Cardiac muscle cell (in vitro differentiated cells and primary cell): ENCODE measurements around the gene MAP1LC3B2. TPM values are rescaled to one million over a fixed set of nuclear protein-coding genes. Genes with fewer than 3 reads are reported as not detected.

Source experiments
- DNase-seq, 2 donors: peaks; one replicate each; pipeline versions ENCODE4 v3.0.0 to v3.0.0-alpha.2; 2010 to 2017; ENCODE audit warnings: low read depth in 1 of 2, low spot score in 1 of 2
- H3K27ac ChIP-seq: fragments of 200-600 bp; sonication (generic); 2 replicates; pipeline ENCODE4 v1.5.1; 2016
- H3K27me3 ChIP-seq: fragments of 200-600 bp; sonication (generic); 2 replicates; pipeline ENCODE4 v1.6.0; 2016; ENCODE audit warnings: control low read depth
- H3K36me3 ChIP-seq: fragments of 200-600 bp; sonication (generic); 2 replicates; pipeline ENCODE4 v1.5.1; 2016; ENCODE audit warnings: control low read depth
- H3K4me1 ChIP-seq: fragments of 200-600 bp; sonication (generic); 2 replicates; pipeline ENCODE4 v1.8.1; 2017; ENCODE audit warnings: low read depth, mild to moderate bottlenecking, mixed run types
- H3K4me3 ChIP-seq: fragments of 200-600 bp; sonication (generic); 2 replicates; pipeline ENCODE4 v1.5.1; 2016; ENCODE audit warnings: mild to moderate bottlenecking
- H3K9me3 ChIP-seq: fragments of 200-600 bp; sonication (generic); 2 replicates; pipeline ENCODE4 v1.5.1; 2017; ENCODE audit warnings: low read depth, mild to moderate bottlenecking, control low read depth
- CTCF ChIP-seq: IDR thresholded peaks from 2 replicates; pipeline ENCODE4 v1.5.1; 2012; ENCODE audit warnings: low read depth, mild to moderate bottlenecking, low read length
- polyA plus RNA-seq: library from polyadenylated mRNA; unstranded; fragments of >200 nt; fragmentation: Nextera tagmentation; extraction: Ambion mirVana; gene quantifications from 2 replicates; pipeline ENCODE4 v1.2.1, GENCODE V29; 2016
- total RNA-seq: library from RNA; depleted of rRNA; stranded (reverse); fragments of >200 nt; gene quantifications from 2 replicates; pipeline ENCODE4 v1.2.3, GENCODE V29; 2016

Gene MAP1LC3B2
- total and polyA plus RNA-seq, 2 experiments from 2014 or later = 2.3 to 7.2 TPM

- TF ChIP-seq CTCF = no peak
- Histone ChIP-seq H3K4me1 (peaks cover under 1% of the 10 kb centered on the region), H3K9me3 (no peaks in the 10 kb centered on the region), H3K4me3 (no peak overlapping the region), H3K27me3 (no peaks in the 10 kb centered on the region), H3K36me3 (no peaks in the 10 kb centered on the region), H3K27ac (no peak overlapping the region)
- no peak for DNase-seq
Observed at GRCh38 chr12:116541547-116542344, 17.4 kb upstream of the MAP1LC3B2 start.

GRCh38 chr12:116542345-116542956, 16.7 kb upstream of the MAP1LC3B2 start:
- Histone ChIP-seq H3K27ac (no peak overlapping the region), H3K4me3 (no peak overlapping the region), H3K27me3 (no peaks in the 10 kb centered on the region), H3K9me3 (no peaks in the 10 kb centered on the region), H3K36me3 (no peaks in the 10 kb centered on the region), H3K4me1 (peaks cover 7% of the 10 kb centered on the region)
- no peak for TF ChIP-seq CTCF
- no peak for DNase-seq

- no peak for TF ChIP-seq CTCF
- H3K4me1 ChIP-seq = peaks cover 21% of the 10 kb centered on the region
- H3K4me3 ChIP-seq = no peak overlapping the region
- no peaks in the 10 kb centered on the region for H3K9me3 ChIP-seq
- H3K36me3 ChIP-seq = no peaks in the 10 kb centered on the region
- H3K27ac ChIP-seq = no peak overlapping the region
- no peak for DNase-seq
- no peaks in the 10 kb centered on the region for H3K27me3 ChIP-seq
Observed at GRCh38 chr12:116544656-116545055, 14.5 kb upstream of the MAP1LC3B2 start.

- peaks cover 21% of the 10 kb centered on the region for H3K4me1 ChIP-seq
- no peaks in the 10 kb centered on the region for H3K27me3 ChIP-seq
- no peak for TF ChIP-seq CTCF
- no peaks in the 10 kb centered on the region for H3K9me3 ChIP-seq
- no peak for DNase-seq
- H3K4me3 ChIP-seq = no peak overlapping the region
- no peaks in the 10 kb centered on the region for H3K36me3 ChIP-seq
- no peak overlapping the region for H3K27ac ChIP-seq
Observed at GRCh38 chr12:116545144-116545543, 14.0 kb upstream of the MAP1LC3B2 start.

GRCh38 chr12:116545936-116546335, 13.2 kb upstream of the MAP1LC3B2 start:
- H3K27me3 ChIP-seq = no peaks in the 10 kb centered on the region
- H3K36me3 ChIP-seq = no peaks in the 10 kb centered on the region
- no peak for TF ChIP-seq CTCF
- H3K4me3 ChIP-seq = no peak overlapping the region
- no peaks in the 10 kb centered on the region for H3K9me3 ChIP-seq
- H3K4me1 ChIP-seq = peaks cover 21% of the 10 kb centered on the region
- H3K27ac ChIP-seq = no peak overlapping the region
- no peak for DNase-seq
